ENCODE data around the gene CCDC92. TPM values are rescaled to one million over a fixed set of nuclear protein-coding genes. Genes with fewer than 3 reads are reported as not detected.

CCDC92 gene
- total RNA-seq, 1 donor from 2014 or later: 38.9 TPM

GRCh38 chr12:123998991-123999359 lies 26.3 kb upstream of the CCDC92 start:
- Histone ChIP-seq H3K4me1 (ENCODE audit: insufficient read depth, low read length) (peaks cover 22% of the 10 kb centered on the region), H3K9ac (ENCODE audit: low read length) (no peak overlapping the region), H3K27ac (ENCODE audit: low read depth, low read length) (no peak overlapping the region), H3K4me2 (ENCODE audit: low read length) (no peak overlapping the region), H3K27me3 (ENCODE audit: insufficient read depth, low read length) (no peaks in the 10 kb centered on the region), H2AFZ (ENCODE audit: low read depth, low read length) (no peak overlapping the region), H3K36me3 (ENCODE audit: insufficient read depth, low read length) (peaks cover 5% of the 10 kb centered on the region), H3K9me3 (ENCODE audit: insufficient read depth, low read depth, low read length) (no peaks in the 10 kb centered on the region), H3K4me3 (ENCODE audit: insufficient read depth, low read depth, low read length) (no peak overlapping the region), H3K79me2 (ENCODE audit: insufficient read depth, low read length) (peaks cover 24% of the 10 kb centered on the region), H4K20me1 (ENCODE audit: insufficient read depth, low read length) (peaks cover 72% of the 10 kb centered on the region)
- peak; percentile 26 for DNase-seq (ENCODE audit: low read depth)
- H3K4me3 Mint-ChIP-seq (ENCODE audit: unreplicated experiment): no peak overlapping the region
- peak overlapping the region; percentile 55 for H3K27ac Mint-ChIP-seq (ENCODE audit: unreplicated experiment)
- peaks cover 52% of the 10 kb centered on the region for H3K4me1 Mint-ChIP-seq (ENCODE audit: low read depth, unreplicated experiment)
- TF ChIP-seq CTCF (IDR thresholded peaks at IDR 0.05; ENCODE audit: insufficient read depth, low read depth, low read length): no peak
- TF ChIP-seq EZH2 (IDR thresholded peaks at IDR 0.05; ENCODE audit: insufficient read depth, low read length): no peak
- H3K27me3 Mint-ChIP-seq (ENCODE audit: low read depth, unreplicated experiment): no peaks in the 10 kb centered on the region
- no peak for FAIRE-seq
- H3K9me3 Mint-ChIP-seq (ENCODE audit: unreplicated experiment): no peaks in the 10 kb centered on the region
- peaks cover 8% of the 10 kb centered on the region for H3K36me3 Mint-ChIP-seq (ENCODE audit: low read depth, unreplicated experiment)

GRCh38 chr12:123998344-123998990 lies 25.8 kb upstream of the CCDC92 start:
- no peaks in the 10 kb centered on the region for H3K9me3 ChIP-seq (ENCODE audit: insufficient read depth, low read depth, low read length)
- Mint-ChIP-seq H3K9me3 (ENCODE audit: unreplicated experiment) (no peaks in the 10 kb centered on the region), H3K27me3 (ENCODE audit: low read depth, unreplicated experiment) (no peaks in the 10 kb centered on the region), H3K4me3 (ENCODE audit: unreplicated experiment) (peak overlapping the region; percentile 0), H3K36me3 (ENCODE audit: low read depth, unreplicated experiment) (peaks cover 8% of the 10 kb centered on the region), H3K4me1 (ENCODE audit: low read depth, unreplicated experiment) (peaks cover 52% of the 10 kb centered on the region), H3K27ac (ENCODE audit: unreplicated experiment) (peak overlapping the region; percentile 9)
- no peak overlapping the region for H3K4me3 ChIP-seq (ENCODE audit: insufficient read depth, low read depth, low read length)
- peaks cover 72% of the 10 kb centered on the region for H4K20me1 ChIP-seq (ENCODE audit: insufficient read depth, low read length)
- TF ChIP-seq EZH2 (IDR thresholded peaks at IDR 0.05; ENCODE audit: insufficient read depth, low read length): no peak
- H3K4me1 ChIP-seq (ENCODE audit: insufficient read depth, low read length): peaks cover 22% of the 10 kb centered on the region
- H3K36me3 ChIP-seq (ENCODE audit: insufficient read depth, low read length): peaks cover 5% of the 10 kb centered on the region
- DNase-seq (ENCODE audit: low read depth): no peak
- H3K27me3 ChIP-seq (ENCODE audit: insufficient read depth, low read length): no peaks in the 10 kb centered on the region
- H3K27ac ChIP-seq (ENCODE audit: low read depth, low read length): no peak overlapping the region
- no peak overlapping the region for H2AFZ ChIP-seq (ENCODE audit: low read depth, low read length)
- H3K4me2 ChIP-seq (ENCODE audit: low read length): no peak overlapping the region
- peaks cover 26% of the 10 kb centered on the region for H3K79me2 ChIP-seq (ENCODE audit: insufficient read depth, low read length)
- no peak overlapping the region for H3K9ac ChIP-seq (ENCODE audit: low read length)
- no peak for FAIRE-seq

GRCh38 chr12:123997908-123998307 lies 25.3 kb upstream of the CCDC92 start:
- H3K9me3 Mint-ChIP-seq (ENCODE audit: unreplicated experiment): no peaks in the 10 kb centered on the region
- no peak for DNase-seq (ENCODE audit: low read depth)
- peaks cover 7% of the 10 kb centered on the region for H3K36me3 ChIP-seq (ENCODE audit: insufficient read depth, low read length)
- H3K4me2 ChIP-seq (ENCODE audit: low read length): no peak overlapping the region
- H3K27ac ChIP-seq (ENCODE audit: low read depth, low read length): no peak overlapping the region
- H3K4me1 Mint-ChIP-seq (ENCODE audit: low read depth, unreplicated experiment): peaks cover 53% of the 10 kb centered on the region
- no peak overlapping the region for H3K27ac Mint-ChIP-seq (ENCODE audit: unreplicated experiment)
- no peak overlapping the region for H3K4me3 Mint-ChIP-seq (ENCODE audit: unreplicated experiment)
- H3K79me2 ChIP-seq (ENCODE audit: insufficient read depth, low read length): peaks cover 31% of the 10 kb centered on the region
- H3K36me3 Mint-ChIP-seq (ENCODE audit: low read depth, unreplicated experiment): peaks cover 8% of the 10 kb centered on the region
- H2AFZ ChIP-seq (ENCODE audit: low read depth, low read length): no peak overlapping the region
- H3K4me1 ChIP-seq (ENCODE audit: insufficient read depth, low read length): peaks cover 22% of the 10 kb centered on the region
- no peak for FAIRE-seq
- H3K9me3 ChIP-seq (ENCODE audit: insufficient read depth, low read depth, low read length): no peaks in the 10 kb centered on the region
- H3K4me3 ChIP-seq (ENCODE audit: insufficient read depth, low read depth, low read length): no peak overlapping the region
- TF ChIP-seq EZH2 (IDR thresholded peaks at IDR 0.05; ENCODE audit: insufficient read depth, low read length) (no peak), CTCF (IDR thresholded peaks at IDR 0.05; ENCODE audit: insufficient read depth, low read depth, low read length) (no peak)
- H4K20me1 ChIP-seq (ENCODE audit: insufficient read depth, low read length): peaks cover 71% of the 10 kb centered on the region
- no peaks in the 10 kb centered on the region for H3K27me3 ChIP-seq (ENCODE audit: insufficient read depth, low read length)
- H3K9ac ChIP-seq (ENCODE audit: low read length): no peak overlapping the region
- no peaks in the 10 kb centered on the region for H3K27me3 Mint-ChIP-seq (ENCODE audit: low read depth, unreplicated experiment)

Measured in astrocyte (in vitro differentiated cells and primary cell).